NCI-H187 treated with DMSO at 0.1 percent for 48 hours (cell line): ENCODE data around the gene PCBP3.
"Not testable (repeated sequence)": the region's sequence is repeated elsewhere in the genome, so short reads cannot be mapped to it uniquely, and the experiment has no call there.

Experiments
- DNase-seq: peaks from one replicate; lab custom pipeline; 2025; lab: John Stamatoyannopoulos, UW

PCBP3 gene

DNA sequence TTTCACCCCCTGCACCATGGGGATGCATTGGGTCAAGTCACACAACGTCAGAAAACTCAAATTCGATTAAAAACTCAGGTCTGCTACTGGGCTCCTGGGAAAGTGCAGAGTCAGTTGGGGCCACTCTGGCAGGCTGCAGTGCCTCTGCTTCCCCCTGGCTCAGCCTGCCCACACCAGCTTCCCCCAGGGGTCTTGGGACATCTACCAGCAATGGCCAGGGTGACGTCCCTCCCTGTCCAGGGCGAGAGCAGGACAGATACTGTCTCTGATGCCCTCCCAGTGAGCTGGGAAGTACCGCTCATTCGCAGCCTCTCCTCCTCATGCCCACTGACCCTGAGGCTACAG is 231.9 kb downstream of the PCBP3 start:
- DNase-seq, result no peak

DNA sequence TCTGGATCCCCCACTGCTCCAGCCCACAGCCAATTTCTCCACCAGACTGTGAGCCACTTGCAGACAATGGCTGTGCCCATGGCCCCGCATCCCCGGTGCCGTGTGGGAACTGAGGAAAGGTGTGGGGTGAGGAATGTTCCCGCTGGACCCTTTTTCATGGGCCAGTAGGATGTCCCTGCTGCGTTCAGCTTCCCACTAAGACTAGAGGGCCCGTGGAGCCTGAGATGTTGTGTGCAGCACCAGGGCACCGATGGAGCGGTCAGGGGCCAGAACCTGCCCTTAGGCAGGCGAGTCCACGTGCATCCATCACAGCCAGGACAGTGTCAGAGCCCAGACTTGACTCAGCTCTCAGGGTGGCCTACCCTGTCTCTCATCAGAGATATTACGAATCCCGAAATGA is 232.4 kb downstream of the PCBP3 start:
- DNase-seq, result no peak

DNA sequence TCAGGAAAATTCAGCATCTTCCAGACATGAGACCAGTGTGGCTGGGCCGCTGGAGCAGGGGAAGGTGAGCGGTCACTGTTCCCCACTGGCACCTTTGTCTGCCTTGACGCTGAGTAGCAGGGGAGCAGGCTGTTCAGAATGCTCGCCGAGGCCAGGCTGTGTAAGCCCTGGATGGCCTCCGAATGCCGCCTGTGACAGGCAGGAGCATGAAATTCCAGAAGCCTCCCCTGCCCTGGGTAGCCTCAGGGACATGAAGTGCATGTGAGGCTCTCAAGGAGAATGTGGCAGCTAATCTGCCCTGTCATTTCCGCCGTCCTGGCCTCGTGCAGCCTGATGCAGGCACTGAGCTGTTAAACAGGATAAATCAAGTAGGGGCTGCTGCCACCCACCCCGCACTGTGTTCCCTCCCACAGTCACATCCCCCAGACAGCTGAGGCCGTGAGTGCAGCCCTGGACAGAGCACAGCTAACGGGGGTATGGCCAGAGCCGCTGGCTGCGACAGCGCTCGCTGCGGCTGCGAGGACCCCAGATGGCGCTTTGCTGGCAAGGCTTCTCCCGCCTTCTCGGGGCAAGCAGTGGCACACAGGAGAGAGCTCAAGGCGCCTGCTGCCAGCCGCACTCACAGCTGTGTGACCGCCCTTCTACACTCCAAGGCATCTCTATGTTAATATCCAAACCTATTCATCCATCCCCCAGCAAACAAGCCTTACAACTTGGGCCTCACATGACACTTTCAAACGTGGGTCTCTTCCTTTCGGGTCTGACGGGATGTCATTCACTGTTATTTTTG is 233.1 kb downstream of the PCBP3 start:
- no peak for DNase-seq

DNA sequence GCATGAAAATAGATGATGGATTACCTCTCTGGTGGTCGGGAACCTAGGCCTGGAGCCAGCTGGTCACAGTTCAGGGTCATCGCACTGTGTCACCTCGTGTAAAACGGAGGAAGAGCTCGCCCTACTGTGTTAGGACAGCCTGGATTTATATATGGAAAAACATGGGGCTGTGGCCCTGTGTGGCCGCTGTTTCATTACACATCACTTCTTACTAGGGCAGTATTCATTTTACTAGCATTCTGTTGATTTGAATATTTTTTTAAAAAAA is 233.6 kb downstream of the PCBP3 start:
- DNase-seq, result no peak

DNA sequence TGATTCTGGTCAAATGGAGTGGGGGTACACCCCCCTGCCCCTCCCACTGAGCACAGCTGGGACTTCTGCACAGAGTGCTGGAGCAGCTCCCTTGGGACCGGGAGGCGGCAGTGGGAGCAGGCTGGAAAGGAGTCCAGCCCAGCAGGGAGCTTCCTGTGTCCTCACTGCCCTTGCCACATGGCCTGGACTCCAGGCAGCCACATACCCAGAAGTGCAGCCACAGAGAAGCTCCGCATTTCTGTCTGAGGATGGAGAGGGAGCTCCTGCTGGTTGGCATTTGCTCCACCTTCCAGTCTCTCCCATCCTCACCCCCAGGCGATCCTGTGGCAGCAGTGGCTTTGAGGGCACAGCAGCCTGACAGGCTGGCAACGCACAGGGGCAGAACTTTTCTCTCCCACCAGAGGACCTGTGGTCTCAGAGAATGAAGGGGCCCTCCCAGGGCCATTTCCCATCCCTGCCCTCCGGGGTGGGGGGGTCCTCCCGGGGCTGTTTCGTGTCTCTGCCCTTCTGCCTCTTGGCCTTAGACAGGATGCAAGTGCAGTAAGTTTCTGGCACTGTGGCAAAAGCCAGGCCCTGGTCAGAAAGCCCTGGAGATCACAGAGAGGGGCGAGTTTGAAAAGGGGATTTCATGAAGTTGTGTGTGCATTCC is 234.4 kb downstream of the PCBP3 start:
- no peak for DNase-seq

DNA sequence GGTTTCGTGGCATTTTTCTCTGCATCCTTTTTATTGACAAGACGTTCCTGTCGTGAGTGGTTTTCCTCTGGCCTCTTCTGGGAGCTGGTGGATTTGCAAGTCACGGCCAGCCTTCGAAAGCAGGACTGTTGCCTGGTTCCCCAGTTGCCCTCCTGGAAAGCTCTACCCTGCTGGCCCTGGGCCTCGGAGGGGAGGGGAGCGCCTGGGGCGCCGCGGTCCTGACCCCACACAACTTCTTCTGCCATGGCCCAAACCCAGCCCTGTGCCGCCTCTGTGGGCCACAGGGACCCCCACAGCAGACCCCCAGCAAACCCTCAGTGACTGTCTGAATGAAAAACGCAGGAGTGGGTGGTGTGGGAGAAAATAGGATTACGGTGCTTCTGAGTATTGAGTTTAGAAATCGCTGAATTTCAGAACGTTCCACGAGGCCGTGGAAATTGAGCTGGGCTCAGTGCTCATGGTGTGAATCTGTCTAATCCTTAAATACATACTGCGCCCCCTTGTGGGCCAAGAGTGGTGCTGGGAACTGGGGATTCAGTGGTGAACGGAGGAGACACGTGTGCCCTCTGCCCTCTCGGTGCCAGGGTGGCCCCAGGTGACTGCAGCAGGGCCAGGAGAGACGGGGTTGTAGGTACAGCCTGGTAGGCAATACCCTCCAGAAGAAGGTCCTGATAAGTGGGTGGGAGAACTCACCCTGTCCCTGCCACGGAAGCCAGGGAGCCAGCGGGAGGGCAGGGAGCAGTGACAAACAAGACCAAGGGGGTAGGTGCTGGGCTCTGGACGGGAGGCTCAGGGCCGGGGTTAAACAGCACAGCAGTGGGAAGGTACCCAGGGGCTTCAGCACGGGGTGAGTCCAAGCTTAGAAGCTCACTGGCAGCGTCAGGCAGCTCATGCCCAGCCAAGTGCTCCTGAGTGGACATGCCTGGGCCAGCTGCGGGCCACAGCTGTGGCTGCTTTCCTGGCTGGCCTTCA is 236.9 kb downstream of the PCBP3 start:
- no peak for DNase-seq

DNA sequence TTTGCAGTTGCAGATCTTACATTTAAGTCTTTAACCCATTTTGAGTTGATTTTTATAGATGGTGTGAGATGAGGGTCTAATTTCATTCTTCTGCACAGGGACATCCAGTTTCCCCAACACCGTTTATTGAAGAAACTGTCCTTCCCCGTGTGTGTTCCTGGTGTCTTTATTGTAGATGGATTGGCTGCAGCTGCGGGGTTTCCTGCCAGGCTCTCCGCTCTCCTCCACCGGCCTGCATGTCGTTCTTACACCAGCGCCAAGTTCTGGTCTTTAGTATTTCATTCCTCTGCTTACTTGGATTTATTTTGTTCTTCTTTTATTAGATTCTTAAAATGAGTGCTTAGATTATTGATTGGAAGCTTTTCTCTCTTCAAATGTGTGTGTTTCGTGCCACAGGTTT is 239.1 kb downstream of the PCBP3 start:
- no peak for DNase-seq

DNA sequence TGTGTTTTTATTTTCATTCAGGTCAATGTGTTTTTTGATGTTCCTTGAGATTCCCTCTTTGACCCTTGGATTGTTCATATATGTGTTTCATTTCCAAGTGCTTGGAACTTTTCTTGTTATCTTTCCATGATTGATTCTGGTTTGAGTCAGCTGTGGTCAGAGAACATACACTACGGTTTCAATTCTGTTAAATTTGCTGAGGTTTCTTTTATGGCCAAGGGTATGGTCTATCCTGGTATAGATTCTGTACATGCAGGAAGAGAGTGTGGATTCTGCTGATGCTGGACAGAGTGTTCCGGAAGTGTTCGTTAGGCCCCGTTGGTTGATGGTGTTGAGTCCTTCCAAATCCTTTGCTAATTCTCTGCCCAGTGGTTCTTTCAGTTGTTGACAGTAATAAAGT is 239.6 kb downstream of the PCBP3 start:
- DNase-seq, result no peak

DNA sequence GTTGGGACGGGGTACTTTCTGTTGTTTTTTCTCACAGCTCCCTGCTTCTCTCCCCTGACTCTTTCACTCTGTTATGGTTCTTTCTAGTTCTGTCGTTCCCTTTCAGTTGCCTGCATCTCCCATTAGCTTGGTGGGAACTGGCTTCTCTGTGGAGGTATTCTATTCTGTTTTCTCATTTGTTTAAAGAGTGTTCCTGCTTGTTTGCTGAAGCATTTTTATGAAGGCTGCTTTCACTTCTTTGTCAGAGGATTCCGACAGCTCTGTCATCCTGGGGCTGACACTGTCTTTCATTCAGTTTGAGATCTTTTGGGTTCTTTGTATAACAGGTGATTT is 242.0 kb downstream of the PCBP3 start:
- DNase-seq, result no peak

DNA sequence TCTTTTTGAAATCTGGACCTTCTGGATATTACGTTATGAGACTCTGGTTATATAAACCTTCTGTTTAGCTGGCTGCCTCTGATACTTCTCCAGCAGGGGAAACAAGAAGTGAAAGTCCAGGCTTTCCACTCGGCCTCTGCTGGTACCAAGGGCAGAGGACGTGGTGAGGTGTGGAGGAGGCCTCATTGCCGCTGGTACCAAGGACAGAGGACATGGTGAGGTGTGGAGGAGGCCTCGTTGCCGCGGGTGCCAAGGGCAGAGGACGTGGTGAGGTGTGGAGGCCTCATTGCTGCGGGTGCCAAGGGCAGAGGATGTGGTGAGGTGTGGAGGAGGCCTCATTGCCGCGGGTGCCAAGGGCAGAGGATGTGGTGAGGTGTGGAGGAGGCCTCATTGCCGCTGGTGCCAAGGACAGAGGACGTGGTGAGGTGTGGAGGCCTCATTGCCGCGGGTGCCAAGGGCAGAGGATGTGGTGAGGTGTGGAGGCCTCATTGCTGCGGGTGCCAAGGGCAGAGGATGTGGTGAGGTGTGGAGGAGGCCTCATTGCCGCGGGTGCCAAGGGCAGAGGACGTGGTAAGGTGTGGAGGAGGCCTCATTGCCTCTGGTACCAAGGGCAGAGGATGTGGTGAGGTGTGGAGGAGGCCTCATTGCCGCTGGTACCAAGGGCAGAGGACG is 242.5 kb downstream of the PCBP3 start:
- not testable (repeated sequence) for DNase-seq

DNA sequence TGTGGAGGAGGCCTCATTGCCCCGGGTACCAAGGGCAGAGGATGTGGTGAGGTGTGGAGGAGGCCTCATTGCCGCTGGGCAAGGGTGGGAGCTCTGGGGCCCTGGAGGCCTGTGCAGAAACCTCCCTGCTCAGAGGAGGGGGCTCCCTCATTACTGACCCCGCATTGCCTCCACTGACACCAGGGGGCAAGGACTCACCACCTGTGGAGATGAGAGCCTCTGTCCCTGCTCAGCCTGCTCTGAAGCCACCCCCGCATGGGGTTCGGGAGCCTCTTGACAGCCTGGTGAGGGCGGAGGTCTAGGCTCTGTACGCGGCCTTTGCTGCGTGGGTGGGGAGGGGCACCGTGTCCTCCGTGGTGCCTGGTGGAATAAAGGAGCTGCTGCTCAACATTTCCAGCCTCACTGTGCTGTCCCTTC is 243.1 kb downstream of the PCBP3 start:
- no peak for DNase-seq

DNA sequence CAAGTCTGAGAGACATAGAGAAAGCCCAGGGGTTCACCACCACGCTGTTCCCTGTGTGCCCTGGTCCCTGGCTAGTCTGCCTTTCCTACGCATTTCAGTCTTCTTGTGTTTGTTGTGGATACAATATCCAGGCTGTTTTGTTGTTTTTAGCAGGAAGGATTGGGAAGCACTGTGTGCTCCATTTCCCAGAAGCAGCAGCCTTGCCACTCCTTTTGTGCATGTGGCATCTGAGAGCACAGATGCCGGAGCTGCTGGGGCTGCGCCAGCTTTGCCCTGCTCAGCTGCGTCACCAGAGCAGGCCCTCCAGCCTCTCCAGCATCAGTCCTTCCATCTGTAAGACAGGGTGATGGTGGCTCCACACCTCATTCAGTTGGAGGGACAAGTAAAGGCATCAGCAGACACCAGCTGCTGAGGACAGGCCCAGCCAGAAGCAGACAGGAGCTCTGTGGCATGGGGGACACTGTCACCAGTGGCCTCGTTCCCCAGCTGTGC is 243.6 kb downstream of the PCBP3 start:
- no peak for DNase-seq

DNA sequence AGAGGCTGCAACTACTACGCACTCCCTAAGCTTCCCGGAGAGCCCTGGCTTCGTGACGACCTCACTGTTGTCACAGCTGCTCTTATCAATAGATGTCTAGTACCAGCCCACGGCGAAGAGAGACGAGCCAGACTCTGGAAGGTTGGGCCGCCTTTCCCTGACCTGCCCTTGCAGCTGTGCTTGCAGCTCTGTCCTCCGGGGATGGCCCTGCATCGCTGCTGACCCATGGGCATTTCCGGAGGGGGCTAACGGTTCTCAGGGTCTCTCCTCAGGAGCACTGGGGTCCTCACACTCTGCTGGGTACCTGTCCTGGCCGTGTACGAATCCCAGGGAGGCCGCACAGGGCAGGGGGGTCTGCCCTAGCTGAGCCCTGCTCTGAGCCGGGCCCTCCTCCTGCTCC is 244.3 kb downstream of the PCBP3 start:
- DNase-seq, result no peak

DNA sequence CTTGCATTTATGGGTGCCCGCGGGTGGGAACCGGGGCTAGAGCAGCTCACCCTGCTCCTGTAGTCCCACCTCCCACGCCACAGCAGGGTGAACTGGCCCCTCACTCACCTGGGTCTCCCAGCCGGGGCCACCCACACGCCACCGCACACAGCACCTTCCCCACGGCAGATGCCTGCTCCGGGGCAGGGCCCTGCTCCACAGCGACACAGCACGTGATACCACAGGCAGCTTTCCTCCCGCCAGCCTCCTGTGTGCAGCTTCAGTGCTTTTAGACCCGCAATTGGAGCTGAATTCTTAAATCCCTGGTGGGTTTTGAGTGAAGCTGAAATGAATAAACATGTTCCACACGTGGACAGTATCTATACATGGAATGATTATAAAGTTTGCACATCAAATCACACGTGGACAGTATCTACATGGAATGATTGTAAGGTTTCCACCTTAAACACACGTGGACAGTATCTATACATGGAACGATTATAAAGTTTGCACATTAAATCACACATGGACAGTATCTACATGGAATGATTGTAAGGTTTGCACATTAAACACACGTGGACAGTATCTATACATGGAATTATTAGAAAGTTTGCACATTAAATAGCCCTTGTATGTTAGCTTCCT is 245.0 kb downstream of the PCBP3 start:
- no peak for DNase-seq

DNA sequence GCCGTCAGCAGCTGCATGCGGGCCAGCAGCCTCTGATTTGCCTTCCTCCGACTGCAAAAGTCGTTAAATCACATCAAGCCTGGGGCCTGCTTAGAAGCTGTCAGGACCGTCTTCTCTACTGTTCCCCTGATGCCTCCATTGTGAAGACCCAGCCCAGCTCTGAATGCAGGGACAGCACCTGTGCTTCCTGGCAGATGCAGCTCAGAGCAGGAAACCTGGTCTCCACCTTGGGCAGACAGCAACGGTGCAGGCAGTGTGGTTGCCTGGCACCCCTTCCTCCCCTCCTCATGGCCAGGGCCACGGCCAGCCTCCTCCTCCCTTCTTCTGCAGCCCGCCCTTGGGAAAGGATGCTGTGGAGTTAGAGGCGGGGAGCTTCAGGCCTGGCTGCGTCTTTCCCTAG is 245.7 kb downstream of the PCBP3 start:
- no peak for DNase-seq

DNA sequence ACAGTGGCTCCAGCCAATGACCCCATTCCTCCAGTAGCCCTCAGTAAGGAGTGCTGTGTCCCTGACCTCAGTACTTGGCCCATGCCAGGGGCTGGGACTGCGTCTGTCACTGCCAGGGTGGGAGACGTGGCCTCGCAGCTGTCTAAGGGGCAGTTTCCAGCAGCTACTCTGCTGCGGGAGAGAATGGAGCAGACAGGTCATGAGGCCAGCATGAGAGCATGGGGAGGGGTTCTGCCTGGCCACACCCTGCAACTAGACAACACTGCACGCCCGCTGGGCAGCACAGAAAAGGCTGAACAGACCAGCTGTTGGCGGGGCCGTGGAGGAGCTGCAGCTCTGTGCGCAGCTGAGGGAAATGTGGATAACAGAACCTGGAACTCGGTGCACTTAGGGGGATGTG is 246.4 kb downstream of the PCBP3 start:
- no peak for DNase-seq

DNA sequence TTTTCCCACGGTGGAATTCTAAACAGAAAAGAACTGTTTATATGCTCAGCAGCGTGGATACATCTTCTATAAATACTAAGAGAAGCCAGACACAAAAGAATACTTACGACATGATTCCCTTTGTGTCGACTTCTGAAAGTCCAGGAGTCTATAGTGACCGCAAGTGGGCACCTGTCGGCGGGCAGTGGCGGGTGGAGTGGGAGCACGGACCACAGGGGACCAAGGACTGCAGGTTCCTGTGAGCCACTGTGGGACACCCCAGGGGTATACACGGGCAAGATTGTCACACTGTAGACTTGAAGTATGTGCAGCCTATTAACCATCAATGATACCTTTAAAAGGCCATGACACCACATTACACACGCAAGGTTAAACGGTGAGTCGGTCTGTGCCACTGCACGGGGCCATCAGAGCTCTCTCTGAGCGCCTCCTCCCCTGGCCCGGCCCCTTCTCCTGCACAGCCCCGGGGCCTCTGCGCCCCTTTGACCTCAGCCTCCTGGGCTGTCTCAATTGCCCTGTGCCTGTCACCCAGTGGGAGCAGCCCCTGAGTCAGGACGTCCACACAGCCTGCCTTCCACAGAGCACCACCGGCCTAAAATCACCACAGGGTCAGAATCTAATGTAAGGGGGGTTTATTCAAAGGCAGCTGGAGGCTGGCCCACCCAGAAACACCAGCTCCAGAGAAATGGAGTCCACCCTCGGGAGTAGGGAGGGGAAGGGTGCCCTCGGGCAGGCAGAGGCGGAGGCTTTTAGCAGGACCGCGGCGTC is 248.0 kb downstream of the PCBP3 start:
- DNase-seq, result no peak

DNA sequence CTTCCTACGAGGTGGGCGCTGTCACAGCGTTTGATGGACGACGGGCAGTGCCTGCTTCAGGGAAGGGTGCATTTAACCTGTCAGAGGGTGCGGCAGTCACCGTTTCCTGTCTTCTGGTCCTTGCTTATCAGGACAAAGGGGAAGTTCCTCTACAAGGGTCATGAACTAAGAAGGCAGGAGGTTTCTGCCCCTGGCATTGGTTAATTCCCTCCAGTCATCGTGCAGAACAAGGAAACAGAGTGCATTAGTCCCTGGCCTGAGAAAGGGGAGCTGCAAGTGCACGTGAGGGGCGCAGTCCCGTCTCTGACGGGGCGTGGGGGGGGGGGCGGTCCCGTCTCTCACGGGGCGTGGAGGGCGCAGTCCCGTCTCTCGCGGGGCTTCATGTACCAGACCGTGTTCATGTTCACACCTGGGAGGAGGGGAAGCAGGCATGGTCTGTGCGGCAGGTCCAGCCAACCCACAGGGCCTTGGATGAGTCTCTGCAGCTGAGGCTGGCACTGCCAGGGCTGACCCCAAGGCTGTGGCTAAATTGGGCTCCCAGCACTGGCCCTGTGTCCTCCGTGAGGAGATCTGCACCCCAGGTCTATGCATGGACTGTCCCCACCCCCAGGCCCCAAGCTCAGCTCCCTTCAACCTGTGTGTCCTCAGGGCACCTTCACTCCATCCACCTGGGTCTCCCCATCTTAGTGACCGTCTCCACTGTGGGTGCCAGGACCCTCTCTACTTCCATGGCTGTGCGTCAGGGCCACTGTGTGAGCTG is 248.8 kb downstream of the PCBP3 start:
- DNase-seq, result no peak

DNA sequence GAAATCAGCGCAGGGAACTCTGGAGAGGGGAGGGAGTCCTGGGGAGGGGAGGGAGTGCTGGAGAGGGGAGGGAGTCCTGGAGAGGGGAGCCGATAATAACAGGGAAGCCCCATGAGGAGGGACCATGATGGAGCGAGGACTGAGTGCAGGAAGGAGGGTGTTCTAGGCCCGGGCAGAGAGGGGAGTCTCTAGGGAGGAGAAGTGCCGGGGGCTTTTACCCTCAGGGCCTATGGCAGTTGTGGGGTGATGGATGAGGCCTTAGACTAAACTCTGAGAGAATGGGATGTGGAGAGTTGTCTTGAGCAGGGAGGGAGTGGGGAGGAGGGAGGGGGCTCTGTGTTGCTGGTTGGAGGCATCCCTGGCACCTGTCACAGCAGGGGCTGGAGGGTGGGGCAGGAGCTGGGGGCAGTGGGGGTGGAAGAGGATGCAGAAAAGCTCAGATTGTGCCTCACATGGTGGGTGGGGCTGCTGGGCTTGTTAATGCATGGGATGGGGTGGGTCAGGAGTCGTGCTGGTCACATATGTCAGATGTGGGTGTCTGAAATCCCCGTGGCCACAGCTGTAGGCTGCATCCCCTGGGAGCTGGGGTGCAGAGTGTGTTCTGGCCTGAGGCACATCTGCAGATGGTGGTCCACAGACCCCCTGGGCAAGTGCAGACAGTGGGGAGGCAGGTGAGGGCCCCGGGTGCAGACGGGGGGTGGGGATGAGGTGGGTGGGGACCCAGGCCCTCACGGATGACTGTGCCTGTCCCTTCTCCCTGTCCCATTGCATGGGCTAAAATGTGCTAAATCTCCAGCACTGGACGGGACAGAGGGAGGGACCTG is 249.6 kb downstream of the PCBP3 start:
- DNase-seq, result no peak
